Prostate gland (tissue), 2 donors: ENCODE data around the gene LONRF2. TPM values are rescaled to one million over a fixed set of nuclear protein-coding genes. Genes with fewer than 3 reads are reported as not detected.

Experiments
- DNase-seq: peaks from one replicate; pipeline ENCODE4 v3.0.0-alpha.2; 2019; ENCODE audit warnings: low spot score
- H3K27ac ChIP-seq, 2 donors: fragments of 200-600 bp; sonication (generic); 2 replicates each; pipeline ENCODE4 v1.5.1; 2017 to 2019
- H3K27me3 ChIP-seq: fragments of 200-600 bp; sonication (generic); replicated peaks from 2 replicates; pipeline ENCODE4 v1.5.1; 2019; ENCODE audit not compliant: insufficient read depth
- H3K36me3 ChIP-seq, 2 donors: fragments of 200-600 bp; sonication (generic); 1 replicate in 1 of 2; 2 replicates in 1 of 2; pipeline versions ENCODE4 v1.5.1 to v1.8.1; 2017 to 2019
- H3K4me1 ChIP-seq: fragments of 200-600 bp; sonication (generic); replicated peaks from 2 replicates; pipeline ENCODE4 v1.5.1; 2019
- H3K4me3 ChIP-seq, 2 donors: fragments of 200-600 bp; sonication (generic); 2 replicates each; pipeline ENCODE4 v1.5.1; 2017 to 2019
- H3K9me3 ChIP-seq: fragments of 200-600 bp; sonication (generic); 2 replicates; pipeline ENCODE4 v1.5.1; 2017
- CTCF ChIP-seq, 4 experiments: fragments of 200-600 bp in 2 of 4; fragments of 450-650 bp in 2 of 4; sonication (generic) in 2 of 4; IDR thresholded peaks; 1 replicate in 3 of 4; 2 replicates in 1 of 4; pipeline ENCODE4 v1.5.1; 2016 to 2019; ENCODE audit warnings: antibody characterized with exemption in 4 of 4, mild to moderate bottlenecking in 2 of 4, moderate library complexity in 2 of 4
- POLR2A ChIP-seq: fragments of 450-650 bp; IDR thresholded peaks from one replicate; pipeline ENCODE4 v1.6.1; 2016; ENCODE audit warnings: antibody characterized with exemption, mild to moderate bottlenecking
- POLR2AphosphoS5 ChIP-seq: sonication (generic); formaldehyde crosslinking; IDR thresholded peaks from one replicate; pipeline ENCODE4 v1.6.1; 2017; ENCODE audit warnings: antibody characterized with exemption
- WGBS: methylation state at CpG from one replicate; pipeline ENCODE4 v1.1.5; 2018; 5-methylcytosine and 5-hydroxymethylcytosine counted together
- intact Hi-C: fragments of 100-400 bp; cut with DNase I; formaldehyde crosslinking; loops from one replicate; pipeline ENCODE4 v1.14.2; 2022
- total RNA-seq, 2 donors: library from RNA; depleted of rRNA; stranded (reverse); fragments of >200 nt; gene quantifications; one replicate each; pipeline ENCODE4 v1.1.0, GENCODE V29; 2016

LONRF2 gene
- total RNA-seq, 2 donors from 2014 or later = 8.2 to 20.4 TPM

- DNase-seq = no peak
- Histone ChIP-seq H3K4me3 (no peak overlapping the region), H3K4me1 (no peaks in the 10 kb centered on the region), H3K27ac (no peak overlapping the region), H3K27me3 (no peaks in the 10 kb centered on the region), H3K9me3 (no peaks in the 10 kb centered on the region), H3K36me3 (no peaks in the 10 kb centered on the region)
- TF ChIP-seq POLR2AphosphoS5 (no peak), POLR2A (no peak), CTCF (IDR thresholded peaks at IDR 0.05) (no peak)
- 92% methylated on average over 9 of the region's 9 CpGs for WGBS
- intact Hi-C loops = no loop called here
These were observed 28.8 kb downstream of the LONRF2 start for GRCh38 chr2:100293341-100294161.

DNA sequence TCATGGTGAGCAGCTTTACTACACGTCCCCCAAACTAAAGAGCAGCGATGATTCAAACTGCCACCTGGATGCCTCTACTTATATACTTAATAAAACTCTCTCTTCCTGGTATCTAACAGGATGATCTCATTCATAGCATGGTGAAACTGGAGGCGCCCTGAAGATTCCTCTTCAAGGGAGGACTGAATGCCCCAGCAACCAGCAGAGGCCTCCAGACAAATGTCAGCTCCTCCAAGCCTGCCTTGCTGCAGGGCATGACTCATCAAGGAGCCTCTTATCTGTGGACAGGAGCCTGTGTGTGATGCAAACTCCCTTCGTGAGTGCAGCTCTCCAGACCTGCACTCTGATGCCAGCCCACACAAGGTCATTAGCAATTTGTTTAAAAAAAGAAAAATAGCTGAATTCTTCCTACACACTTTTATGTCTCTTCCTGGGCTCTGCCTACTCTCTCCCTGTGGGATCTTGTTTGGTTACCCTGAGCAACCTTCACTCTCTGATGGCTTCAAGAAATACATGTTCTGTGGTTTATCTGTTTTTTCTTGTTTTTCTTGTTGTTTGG lies 30.2 kb downstream of the LONRF2 start:
- H3K27ac ChIP-seq = no peak overlapping the region
- no peaks in the 10 kb centered on the region for H3K27me3 ChIP-seq
- H3K4me3 ChIP-seq = no peak overlapping the region
- no peak for TF ChIP-seq CTCF (IDR thresholded peaks at IDR 0.05)
- TF ChIP-seq POLR2AphosphoS5 = no peak
- TF ChIP-seq POLR2A = no peak
- H3K4me1 ChIP-seq = no peaks in the 10 kb centered on the region
- intact Hi-C loops = no loop called here
- WGBS = 37% methylated on average over 4 of the region's 4 CpGs
- DNase-seq = no peak
- H3K36me3 ChIP-seq = no peaks in the 10 kb centered on the region
- H3K9me3 ChIP-seq = no peaks in the 10 kb centered on the region

- intact Hi-C loops = no loop called here
- Histone ChIP-seq H3K4me3 (no peak overlapping the region), H3K4me1 (no peaks in the 10 kb centered on the region), H3K9me3 (no peaks in the 10 kb centered on the region), H3K36me3 (no peaks in the 10 kb centered on the region), H3K27ac (no peak overlapping the region), H3K27me3 (no peaks in the 10 kb centered on the region)
- DNase-seq = no peak
- 66% methylated on average over 13 of the region's 13 CpGs for WGBS
- TF ChIP-seq POLR2A (no peak), POLR2AphosphoS5 (no peak), CTCF (IDR thresholded peaks at IDR 0.05) (no peak)
These were observed 30.9 kb downstream of the LONRF2 start for GRCh38 chr2:100291152-100291970.

DNA sequence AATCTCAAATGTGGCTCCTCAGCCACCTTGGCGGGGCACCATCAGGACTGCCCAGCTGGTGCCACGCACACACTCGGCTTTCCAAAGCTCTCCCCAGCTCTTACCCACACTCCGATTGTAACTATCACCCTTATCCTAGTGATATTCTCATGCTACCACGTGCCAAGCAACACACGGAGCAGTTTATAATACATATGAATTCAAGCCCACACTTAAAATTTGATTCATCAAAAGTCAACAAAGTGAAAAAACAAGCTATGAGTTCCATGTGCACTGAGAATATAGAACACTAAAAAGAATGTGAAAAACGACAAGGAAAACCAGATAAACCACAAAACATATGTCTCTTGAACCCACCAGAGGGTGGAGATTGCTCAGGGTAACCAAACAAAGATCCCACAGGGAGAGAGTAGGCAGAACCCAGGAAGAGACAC lies 31.6 kb downstream of the LONRF2 start:
- intact Hi-C loops = no loop called here
- no peak for DNase-seq
- H3K4me1 ChIP-seq = no peaks in the 10 kb centered on the region
- no peak overlapping the region for H3K27ac ChIP-seq
- H3K36me3 ChIP-seq = no peaks in the 10 kb centered on the region
- 69% methylated on average over 7 of the region's 7 CpGs for WGBS
- no peaks in the 10 kb centered on the region for H3K9me3 ChIP-seq
- no peak overlapping the region for H3K4me3 ChIP-seq
- no peaks in the 10 kb centered on the region for H3K27me3 ChIP-seq
- no peak for TF ChIP-seq CTCF (IDR thresholded peaks at IDR 0.05)
- no peak for TF ChIP-seq POLR2A
- no peak for TF ChIP-seq POLR2AphosphoS5
